ENCODE data around the gene KRT14.
"Not testable (repeated sequence)": the region's sequence is repeated elsewhere in the genome, so short reads cannot be mapped to it uniquely, and the experiment has no call there.

Gene KRT14

GRCh38 chr17:41544935-41545334 is 41.8 kb downstream of the KRT14 start:
- peaks cover 9% of the 10 kb centered on the region for H3K27me3 Mint-ChIP-seq (ENCODE audit: low read depth)
- H3K4me3 Mint-ChIP-seq = no peak overlapping the region
- H3K4me1 Mint-ChIP-seq = peaks cover 38% of the 10 kb centered on the region
- no peak for TF ChIP-seq CTCF (IDR thresholded peaks at IDR 0.05; ENCODE audit: unreplicated experiment in 3 of 3)
- H3K27ac Mint-ChIP-seq = peak overlapping the region; percentile 85 to 91 (median 89)
- no peaks in the 10 kb centered on the region for H3K36me3 Mint-ChIP-seq (ENCODE audit: low read depth)
- no peaks in the 10 kb centered on the region for H3K9me3 Mint-ChIP-seq

DNA sequence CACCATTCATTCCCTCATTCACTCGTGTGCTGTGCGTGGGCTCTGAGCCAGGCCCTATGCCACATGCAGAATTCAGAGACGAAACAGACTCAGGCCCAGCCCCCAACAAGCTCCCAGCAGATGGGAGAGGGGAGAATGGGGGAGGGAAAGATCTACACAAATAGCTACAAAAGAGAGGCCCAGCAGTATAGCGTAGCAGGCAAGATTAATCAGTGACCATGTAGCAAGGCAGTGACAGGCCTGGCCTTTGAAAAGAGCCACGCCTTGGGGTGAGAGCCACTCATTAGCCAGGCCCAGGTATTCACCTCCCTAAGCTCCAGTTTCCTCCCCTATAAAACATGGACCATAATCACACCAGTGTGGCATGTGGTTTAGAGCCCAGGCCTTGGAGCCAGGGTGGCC is 42.2 kb downstream of the KRT14 start:
- Mint-ChIP-seq H3K27me3 (ENCODE audit: low read depth) (peaks cover 9% of the 10 kb centered on the region), H3K36me3 (ENCODE audit: low read depth) (no peaks in the 10 kb centered on the region), H3K27ac (peak overlapping the region; percentile 85 to 91 (median 89)), H3K4me1 (peaks cover 36% of the 10 kb centered on the region), H3K4me3 (no peak overlapping the region), H3K9me3 (no peaks in the 10 kb centered on the region)
- no peak for TF ChIP-seq CTCF (IDR thresholded peaks at IDR 0.05; ENCODE audit: unreplicated experiment in 3 of 3)

DNA sequence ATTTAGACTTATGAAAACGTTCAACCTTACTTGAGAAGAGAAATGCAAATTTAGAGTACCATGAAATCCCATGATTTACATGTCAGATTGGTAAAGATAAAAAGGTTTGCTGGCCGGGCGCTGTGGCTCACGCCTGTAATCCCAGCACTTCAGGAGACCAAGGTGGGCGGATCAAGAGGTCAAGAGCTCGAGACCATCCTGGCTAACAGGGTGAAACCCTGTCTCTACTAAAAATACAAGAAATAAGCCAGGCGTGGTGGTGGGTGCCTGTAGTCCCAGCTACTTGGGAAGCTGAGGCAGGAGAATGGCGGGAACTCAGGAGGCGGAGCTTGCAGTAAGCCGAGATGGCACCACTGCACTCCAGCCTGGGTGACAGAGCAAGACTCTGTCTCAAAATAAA is 43.9 kb downstream of the KRT14 start:
- not testable (repeated sequence) for H3K4me3 Mint-ChIP-seq; H3K27me3 Mint-ChIP-seq (ENCODE audit: low read depth); H3K27ac Mint-ChIP-seq; H3K36me3 Mint-ChIP-seq (ENCODE audit: low read depth); H3K9me3 Mint-ChIP-seq
- H3K4me1 Mint-ChIP-seq = peaks cover 29% of the 10 kb centered on the region

DNA sequence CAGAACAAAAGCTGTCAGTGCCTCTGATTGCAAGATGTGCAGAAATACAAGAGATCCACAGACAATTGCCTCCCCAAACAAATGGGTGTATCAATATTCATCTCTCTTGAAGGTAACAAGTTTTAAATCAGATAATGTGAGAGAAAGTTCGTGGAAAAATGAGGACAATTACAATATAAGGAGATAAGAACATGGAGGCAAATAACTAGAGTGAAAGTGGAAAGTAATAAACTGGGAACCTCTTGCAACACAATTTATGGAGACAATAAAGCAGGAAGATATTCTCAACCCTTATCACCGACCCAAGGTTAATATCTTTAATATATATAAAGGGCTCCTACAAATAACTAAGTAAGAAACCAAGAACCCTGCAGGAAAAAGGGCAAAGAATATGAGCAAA is 44.3 kb downstream of the KRT14 start:
- Mint-ChIP-seq H3K4me3 (no peak overlapping the region), H3K36me3 (ENCODE audit: low read depth) (no peaks in the 10 kb centered on the region), H3K27ac (no peak overlapping the region), H3K9me3 (no peaks in the 10 kb centered on the region), H3K27me3 (ENCODE audit: low read depth) (peaks cover 12% of the 10 kb centered on the region), H3K4me1 (peaks cover 27% of the 10 kb centered on the region)
- TF ChIP-seq CTCF (IDR thresholded peaks at IDR 0.05; ENCODE audit: unreplicated experiment in 3 of 3) = no peak

DNA sequence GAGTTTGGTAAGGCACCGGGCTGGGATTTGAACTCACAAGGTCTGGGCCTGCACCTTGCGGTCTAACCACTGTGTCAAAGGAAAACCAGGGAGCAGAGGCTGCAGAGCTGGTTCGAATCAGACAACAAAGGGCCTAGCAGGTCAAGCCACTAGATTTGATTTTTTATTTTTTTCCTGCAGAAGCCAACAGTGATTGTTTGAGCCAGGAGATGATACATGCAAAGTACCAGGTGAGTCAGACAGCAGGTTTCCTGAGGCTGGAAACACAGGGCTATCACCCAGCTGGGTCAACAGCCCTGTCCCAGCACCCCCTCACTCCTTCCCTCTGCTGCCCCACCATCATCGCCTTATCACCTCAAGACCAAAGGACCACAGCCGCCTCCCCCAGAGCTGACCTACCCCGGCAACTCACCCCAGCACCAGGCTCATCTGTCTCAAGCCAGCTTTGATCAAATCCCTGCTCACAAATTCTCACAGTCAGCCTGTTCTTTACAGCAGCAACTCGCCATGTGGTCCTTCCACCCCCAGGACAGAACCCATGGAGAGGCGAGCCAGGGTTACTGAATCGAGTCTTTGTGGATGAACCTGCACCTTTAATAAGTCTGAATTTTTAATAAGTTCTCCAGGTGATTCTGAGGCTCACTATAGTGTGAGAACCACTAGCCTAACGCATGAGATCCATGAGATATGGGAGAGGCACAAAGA is 45.6 kb downstream of the KRT14 start:
- no peaks in the 10 kb centered on the region for H3K36me3 Mint-ChIP-seq (ENCODE audit: low read depth)
- H3K9me3 Mint-ChIP-seq = no peaks in the 10 kb centered on the region
- peaks cover 11% of the 10 kb centered on the region for H3K27me3 Mint-ChIP-seq (ENCODE audit: low read depth)
- TF ChIP-seq CTCF (IDR thresholded peaks at IDR 0.05; ENCODE audit: unreplicated experiment in 3 of 3) = no peak
- peak overlapping the region; percentile 35 to 81 (median 44) for H3K27ac Mint-ChIP-seq
- H3K4me3 Mint-ChIP-seq = no peak overlapping the region
- peaks cover 26% of the 10 kb centered on the region for H3K4me1 Mint-ChIP-seq

- H3K36me3 Mint-ChIP-seq (ENCODE audit: low read depth) = no peaks in the 10 kb centered on the region
- peak overlapping the region; percentile 2 to 45 (median 11) for H3K27ac Mint-ChIP-seq
- H3K9me3 Mint-ChIP-seq = no peaks in the 10 kb centered on the region
- peaks cover 16% of the 10 kb centered on the region for H3K27me3 Mint-ChIP-seq (ENCODE audit: low read depth)
- peaks cover 32% of the 10 kb centered on the region for H3K4me1 Mint-ChIP-seq
- TF ChIP-seq CTCF (IDR thresholded peaks at IDR 0.05; ENCODE audit: unreplicated experiment in 3 of 3) = no peak
- H3K4me3 Mint-ChIP-seq = no peak overlapping the region
Observed at GRCh38 chr17:41539979-41540701, 46.6 kb downstream of the KRT14 start.
